ENCODE results near the gene ASCC1. TPM values are rescaled to one million over a fixed set of nuclear protein-coding genes. Genes with fewer than 3 reads are reported as not detected.

ASCC1 gene
- total RNA-seq, 4 donors from 2014 or later, result 23.5 to 37.8 (median 29.8) TPM

GRCh38 chr10:72073708-72074573 is 142.1 kb downstream of the ASCC1 start:
- no peak for DNase-seq (ENCODE audit: extremely low spot score)
- H3K4me1 ChIP-seq, result peaks cover 0 to 7% (median 0%) of the 10 kb centered on the region in 4 donors
- H3K9me3 ChIP-seq, result peaks cover 0 to 4% (median 0%) of the 10 kb centered on the region in 4 donors
- no peak overlapping the region for H3K4me3 ChIP-seq
- WGBS, result 88% methylated on average over 10 of the region's 14 CpGs
- intact Hi-C loops (cut with DNase I), result no loop called here
- H3K27me3 ChIP-seq, result no peaks in the 10 kb centered on the region
- H3K27ac ChIP-seq (replicated peaks in 1 of 4), result no peak overlapping the region
- TF ChIP-seq POLR2AphosphoS5 (IDR thresholded peaks at IDR 0.05) (no peak), CTCF (IDR thresholded peaks at IDR 0.05) (no peak), EP300 (IDR thresholded peaks at IDR 0.05) (no peak), POLR2A (IDR thresholded peaks at IDR 0.05; ENCODE audit: low read depth) (no peak)
- no peaks in the 10 kb centered on the region for H3K36me3 ChIP-seq

- TF ChIP-seq CTCF (IDR thresholded peaks at IDR 0.05), result no peak
- TF ChIP-seq POLR2A (IDR thresholded peaks at IDR 0.05; ENCODE audit: low read depth), result no peak
- TF ChIP-seq EP300 (IDR thresholded peaks at IDR 0.05), result no peak
- TF ChIP-seq POLR2AphosphoS5 (IDR thresholded peaks at IDR 0.05), result no peak
- no peak overlapping the region for H3K4me3 ChIP-seq
- intact Hi-C loops (cut with DNase I), result no loop called here
Measured at GRCh38 chr10:72072639-72073038, 143.4 kb downstream of the ASCC1 start.

GRCh38 chr10:72072046-72072445 is 144.0 kb downstream of the ASCC1 start:
- no peak for DNase-seq (ENCODE audit: extremely low spot score)
- TF ChIP-seq POLR2AphosphoS5 (IDR thresholded peaks at IDR 0.05) (no peak), POLR2A (IDR thresholded peaks at IDR 0.05; ENCODE audit: low read depth) (no peak), EP300 (IDR thresholded peaks at IDR 0.05) (no peak), CTCF (IDR thresholded peaks at IDR 0.05) (no peak)
- peaks cover 0 to 4% (median 0%) of the 10 kb centered on the region in 4 donors for H3K9me3 ChIP-seq
- H3K27me3 ChIP-seq, result no peaks in the 10 kb centered on the region
- peaks cover 0 to 6% (median 0%) of the 10 kb centered on the region in 4 donors for H3K36me3 ChIP-seq
- WGBS, result 100% methylated on average over 4 of the region's 5 CpGs
- intact Hi-C loops (cut with DNase I), result no loop called here
- no peak overlapping the region for H3K4me3 ChIP-seq
- peaks cover 0 to 13% (median 10%) of the 10 kb centered on the region in 4 donors for H3K4me1 ChIP-seq
- no peak overlapping the region for H3K27ac ChIP-seq (replicated peaks in 1 of 4)

More at GRCh38 chr10:72072639-72073038, 143.4 kb downstream of the ASCC1 start:
- Histone ChIP-seq H3K36me3 (peaks cover 0 to under 1% (median 0%) of the 10 kb centered on the region in 4 donors), H3K27ac (replicated peaks in 1 of 4) (no peak overlapping the region), H3K4me1 (peaks cover 0 to 10% (median 6%) of the 10 kb centered on the region in 4 donors), H3K27me3 (no peaks in the 10 kb centered on the region), H3K9me3 (peaks cover 0 to 4% (median 0%) of the 10 kb centered on the region in 4 donors)
- 91% methylated on average over 5 of the region's 5 CpGs for WGBS
- DNase-seq (ENCODE audit: extremely low spot score), result no peak

GRCh38 chr10:72069751-72070526 is 146.1 kb downstream of the ASCC1 start:
- WGBS, result 91% methylated on average over 6 of the region's 7 CpGs
- no peak overlapping the region for H3K27ac ChIP-seq (replicated peaks in 1 of 4)
- H3K4me3 ChIP-seq, result no peak overlapping the region
- DNase-seq (ENCODE audit: extremely low spot score), result no peak
- TF ChIP-seq CTCF (IDR thresholded peaks at IDR 0.05) (no peak), POLR2AphosphoS5 (IDR thresholded peaks at IDR 0.05) (no peak)
- H3K36me3 ChIP-seq, result peaks cover 0 to 7% (median 0%) of the 10 kb centered on the region in 4 donors
- H3K9me3 ChIP-seq, result peaks cover 0 to 4% (median 0%) of the 10 kb centered on the region in 4 donors
- H3K27me3 ChIP-seq, result no peaks in the 10 kb centered on the region
- peaks cover 0 to 16% (median 12%) of the 10 kb centered on the region in 4 donors for H3K4me1 ChIP-seq
- intact Hi-C loops (cut with DNase I), result no loop called here

Data from esophagus muscularis mucosa (tissue), 4 donors.